B cell (primary cell): ENCODE measurements around the gene TOMM40L. TPM values are rescaled to one million over a fixed set of nuclear protein-coding genes. Genes with fewer than 3 reads are reported as not detected.

Experiments
- ATAC-seq: fragments of 200-7000 bp; cut with Tn5 transposase; one replicate; pipeline ENCODE4 v1.10.0; 2021; ENCODE audit warnings: low read depth, mild to moderate bottlenecking, moderate number of reproducible peaks, moderate library complexity
- CTCF ChIA-PET: fragments of 350-600 bp; sonication (Branson Sonifier 250); formaldehyde crosslinking; loops from one replicate; lab custom pipeline; 2021; ENCODE audit warnings: antibody characterized with exemption, inconsistent platforms; lab: Charles Lee
- POLR2A ChIA-PET: fragments of 350-600 bp; sonication (Branson Sonifier 250); formaldehyde crosslinking; loops from one replicate; lab custom pipeline; 2021; ENCODE audit warnings: antibody characterized with exemption; lab: Charles Lee
- DNase-seq: peaks from one replicate; pipeline ENCODE4 v3.0.0; 2013
- H2AFZ ChIP-seq: 2 replicates; pipeline ENCODE4 v1.6.1; 2012; ENCODE audit warnings: mild to moderate bottlenecking, low read depth, low read length; ENCODE audit not compliant: insufficient read depth, poor library complexity, severe bottlenecking
- H3K27ac ChIP-seq, 2 donors: 1 replicate in 1 of 2; 2 replicates in 1 of 2; pipeline ENCODE4 v1.5.1; 2012 to 2013; ENCODE audit warnings: low read length in 2 of 2, mild to moderate bottlenecking in 2 of 2, moderate library complexity in 1 of 2
- H3K27me3 ChIP-seq, 4 experiments: fragments of 200-600 bp in 1 of 4; sonication (generic) in 1 of 4; replicated peaks in 1 of 4; 1 replicate in 2 of 4; 2 replicates in 2 of 4; pipeline versions ENCODE4 v1.6.1 to v1.7.0; 2013 to 2016; ENCODE audit warnings: low read length in 3 of 4, mild to moderate bottlenecking in 2 of 4, mixed read lengths in 1 of 4, moderate library complexity in 1 of 4; ENCODE audit not compliant: insufficient read depth in 4 of 4, control insufficient read depth in 3 of 4; ENCODE audit errors: control extremely low read depth in 1 of 4
- H3K36me3 ChIP-seq, 2 experiments: replicated peaks in 1 of 2; 1 replicate in 1 of 2; 2 replicates in 1 of 2; pipeline versions ENCODE4 v1.6.1 to v1.7.1; 2013; ENCODE audit warnings: low read length in 1 of 2; ENCODE audit not compliant: insufficient read depth in 2 of 2, control insufficient read depth in 1 of 2; ENCODE audit errors: control extremely low read depth in 1 of 2, extremely low read depth in 1 of 2
- H3K4me1 ChIP-seq, 2 donors: fragments of 200-600 bp in 1 of 2; sonication (generic) in 1 of 2; 1 replicate in 1 of 2; 2 replicates in 1 of 2; pipeline versions ENCODE4 v1.5.1 to v1.6.1; 2013 to 2017; ENCODE audit warnings: low read length in 2 of 2; ENCODE audit not compliant: control insufficient read depth in 2 of 2, insufficient read depth in 2 of 2
- H3K4me2 ChIP-seq: replicated peaks from 2 replicates; pipeline ENCODE3; 2012; ENCODE audit warnings: mild to moderate bottlenecking, low read depth, low read length; ENCODE audit not compliant: poor library complexity, severe bottlenecking
- H3K4me3 ChIP-seq, 5 experiments: fragments of 200-600 bp in 1 of 5; sonication (generic) in 1 of 5; 1 replicate in 3 of 5; 2 replicates in 2 of 5; pipeline versions ENCODE4 v1.5.1 to v1.7.0; 2011 to 2016; ENCODE audit warnings: low read length in 4 of 5, mild to moderate bottlenecking in 4 of 5, low read depth in 2 of 5, control low read depth in 1 of 5, moderate library complexity in 1 of 5; ENCODE audit not compliant: insufficient read depth in 1 of 5; ENCODE audit errors: control extremely low read depth in 1 of 5, extremely low read depth in 1 of 5
- H3K79me2 ChIP-seq: fragments of 200-600 bp; sonication (generic); one replicate; pipeline ENCODE4 v1.6.0; 2016; ENCODE audit warnings: low read length; ENCODE audit not compliant: control insufficient read depth, insufficient read depth
- H3K9ac ChIP-seq: fragments of 200-600 bp; sonication (generic); 2 replicates; pipeline ENCODE4 v1.6.1; 2017; ENCODE audit warnings: mild to moderate bottlenecking, low read length, moderate library complexity
- H3K9me3 ChIP-seq, 3 donors: one replicate each; pipeline versions ENCODE4 v1.6.1 to v1.7.1; 2013; ENCODE audit warnings: low read length in 2 of 3; ENCODE audit not compliant: control insufficient read depth in 2 of 3, insufficient read depth in 1 of 3; ENCODE audit errors: control extremely low read depth in 1 of 3
- H4K20me1 ChIP-seq: 2 replicates; pipeline ENCODE4 v1.6.0; 2012; ENCODE audit warnings: mild to moderate bottlenecking, low read length; ENCODE audit not compliant: insufficient read depth, control insufficient read depth, poor library complexity, severe bottlenecking
- H3K27ac Mint-ChIP-seq: one replicate; pipeline ENCODE4 v1.8.0; 2021; ENCODE audit warnings: mixed read lengths
- H3K27me3 Mint-ChIP-seq: one replicate; pipeline ENCODE4 v1.8.0; 2021; ENCODE audit warnings: mixed read lengths
- H3K4me1 Mint-ChIP-seq: one replicate; pipeline ENCODE4 v1.8.0; 2021; ENCODE audit warnings: mixed read lengths
- H3K4me3 Mint-ChIP-seq: one replicate; pipeline ENCODE4 v1.8.0; 2021; ENCODE audit warnings: mixed read lengths
- H3K9me3 Mint-ChIP-seq: one replicate; pipeline ENCODE4 v1.8.0; 2022; ENCODE audit warnings: mixed read lengths; ENCODE audit not compliant: insufficient read depth
- CTCF ChIP-seq: fragments of 200-600 bp; IDR thresholded peaks from one replicate; pipeline ENCODE4 v1.8.0; 2022; ENCODE audit warnings: antibody characterized with exemption, mild to moderate bottlenecking
- EZH2 ChIP-seq: IDR thresholded peaks from 2 replicates; pipeline ENCODE4 v1.6.1; 2012; ENCODE audit warnings: borderline replicate concordance, low read depth, mild to moderate bottlenecking, moderate library complexity, low read length; ENCODE audit not compliant: insufficient read depth, poor library complexity, severe bottlenecking
- WGBS: methylation state at CpG from one replicate; pipeline ENCODE4 v1.1.5; 2013; ENCODE audit warnings: missing lambda C conversion rate; ENCODE audit not compliant: insufficient coverage; 5-methylcytosine and 5-hydroxymethylcytosine counted together
- intact Hi-C: fragments of 100-400 bp; cut with micrococcal nuclease; formaldehyde crosslinking; loops from one replicate; pipeline ENCODE4 v1.10.0; 2022
- polyA plus RNA-seq: library from polyadenylated mRNA; depleted of rRNA; stranded (reverse); fragments of >200 nt; gene quantifications from 2 replicates; pipeline ENCODE4 v1.2.3, GENCODE V29; 2012
- total RNA-seq, 2 donors: library from RNA; stranded (reverse); fragments of 120-200 nt in 1 of 2; gene quantifications; 1 replicate in 1 of 2; 2 replicates in 1 of 2; pipeline versions ENCODE4 v1.2.3 to v1.2.4, GENCODE V29; 2013 to 2022

The TOMM40L gene
- total and polyA plus RNA-seq, 2 donors (not counting 1 experiment from before 2014, with no cell fraction given), result 6.5 to 9.2 TPM

- Mint-ChIP-seq H3K4me1 (peaks cover 64% of the 10 kb centered on the region), H3K4me3 (peak within 1 kb of the TSS; percentile 99), H3K27ac (peak within 1 kb of the TSS; percentile 100), H3K27me3 (no peaks in the 10 kb centered on the region), H3K9me3 (no peaks in the 10 kb centered on the region)
- Histone ChIP-seq H3K9ac (peak within 1 kb of the TSS; percentile 83), H3K27ac (peak within 1 kb of the TSS; percentile 76 to 81), H3K4me3 (peak within 1 kb of the TSS; percentile 75 to 95 (median 90)), H4K20me1 (peaks cover 9% of the 10 kb centered on the region), H3K9me3 (no peaks in the 10 kb centered on the region), H2AFZ (peak within 1 kb of the TSS; percentile 96), H3K79me2 (peaks cover 33% of the 10 kb centered on the region), H3K4me1 (peaks cover 36 to 52% of the 10 kb centered on the region in 2 donors), H3K36me3 (peaks cover 3 to 37% of the 10 kb centered on the region in 2 experiments), H3K4me2 (peak within 1 kb of the TSS; percentile 82), H3K27me3 (no peaks in the 10 kb centered on the region)
- intact Hi-C loops, result loop anchor here (1.0 kb wide), 4 partner anchors 8 to 25 kb away; partner anchors contain the start of genes NDUFS2, PPOX and USP21
- peak; percentile 92 for ATAC-seq
- ChIA-PET POLR2A (interaction anchor here (0.6 to 2.3 kb wide), 6 partner anchors 11 to 48 kb away, joined by 4 to 10 read pairs (median 6); partner anchors contain the start of genes APOA2, NDUFS2, PPOX and TOMM40L), CTCF (interaction anchor here (0.6 to 3.3 kb wide), 5 partner anchors 11 to 79 kb away, joined by 3 to 24 read pairs (median 4); partner anchors contain the start of genes KLHDC9, PPOX and TOMM40L)
- WGBS, result 5% methylated on average over 46 of the region's 50 CpGs
- DNase-seq, result peak; percentile 92
- no peak for TF ChIP-seq CTCF
- TF ChIP-seq EZH2, result no peak
Measured at GRCh38 chr1:161177112-161177935, 48.5 kb upstream of the TOMM40L start, which contains the start of gene B4GALT3. B4GALT3 (minus strand) TSS chr1:161177507; CDS start chr1:161176060, 1,447 bp downstream.
